Prostate gland (tissue), 2 donors: Measurements from ENCODE around the gene DDX31. TPM values are rescaled to one million over a fixed set of nuclear protein-coding genes. Genes with fewer than 3 reads are reported as not detected.

ENCODE experiments used
- DNase-seq: peaks from one replicate; pipeline ENCODE4 v3.0.0-alpha.2; 2019; ENCODE audit warnings: low spot score
- H3K27ac ChIP-seq, 2 donors: fragments of 200-600 bp; sonication (generic); 2 replicates each; pipeline ENCODE4 v1.5.1; 2017 to 2019
- H3K27me3 ChIP-seq: fragments of 200-600 bp; sonication (generic); replicated peaks from 2 replicates; pipeline ENCODE4 v1.5.1; 2019; ENCODE audit not compliant: insufficient read depth
- H3K36me3 ChIP-seq, 2 donors: fragments of 200-600 bp; sonication (generic); 1 replicate in 1 of 2; 2 replicates in 1 of 2; pipeline versions ENCODE4 v1.5.1 to v1.8.1; 2017 to 2019
- H3K4me1 ChIP-seq: fragments of 200-600 bp; sonication (generic); replicated peaks from 2 replicates; pipeline ENCODE4 v1.5.1; 2019
- H3K4me3 ChIP-seq, 2 donors: fragments of 200-600 bp; sonication (generic); 2 replicates each; pipeline ENCODE4 v1.5.1; 2017 to 2019
- H3K9me3 ChIP-seq: fragments of 200-600 bp; sonication (generic); 2 replicates; pipeline ENCODE4 v1.5.1; 2017
- CTCF ChIP-seq, 4 experiments: fragments of 200-600 bp in 2 of 4; fragments of 450-650 bp in 2 of 4; sonication (generic) in 2 of 4; IDR thresholded peaks; 1 replicate in 3 of 4; 2 replicates in 1 of 4; pipeline ENCODE4 v1.5.1; 2016 to 2019; ENCODE audit warnings: antibody characterized with exemption in 4 of 4, mild to moderate bottlenecking in 2 of 4, moderate library complexity in 2 of 4
- POLR2A ChIP-seq: fragments of 450-650 bp; IDR thresholded peaks from one replicate; pipeline ENCODE4 v1.6.1; 2016; ENCODE audit warnings: antibody characterized with exemption, mild to moderate bottlenecking
- POLR2AphosphoS5 ChIP-seq: sonication (generic); formaldehyde crosslinking; IDR thresholded peaks from one replicate; pipeline ENCODE4 v1.6.1; 2017; ENCODE audit warnings: antibody characterized with exemption
- WGBS: methylation state at CpG from one replicate; pipeline ENCODE4 v1.1.5; 2018; 5-methylcytosine and 5-hydroxymethylcytosine counted together
- intact Hi-C: fragments of 100-400 bp; cut with DNase I; formaldehyde crosslinking; loops from one replicate; pipeline ENCODE4 v1.14.2; 2022
- total RNA-seq, 2 donors: library from RNA; depleted of rRNA; stranded (reverse); fragments of >200 nt; gene quantifications; one replicate each; pipeline ENCODE4 v1.1.0, GENCODE V29; 2016

DDX31 gene
- total RNA-seq, 2 donors from 2014 or later = 19.0 to 22.2 TPM

GRCh38 chr9:132547976-132548730, 121.6 kb downstream of the DDX31 start:
- no peak for DNase-seq
- Histone ChIP-seq H3K9me3 (no peaks in the 10 kb centered on the region), H3K27me3 (no peaks in the 10 kb centered on the region), H3K4me3 (no peak overlapping the region), H3K36me3 (no peaks in the 10 kb centered on the region), H3K27ac (no peak overlapping the region), H3K4me1 (no peaks in the 10 kb centered on the region)
- no peak for TF ChIP-seq POLR2AphosphoS5
- TF ChIP-seq CTCF (IDR thresholded peaks at IDR 0.05) = no peak
- no peak for TF ChIP-seq POLR2A
- 76% methylated on average over 21 of the region's 21 CpGs for WGBS
- intact Hi-C loops = no loop called here

- TF ChIP-seq POLR2A (no peak), POLR2AphosphoS5 (no peak), CTCF (IDR thresholded peaks at IDR 0.05) (no peak)
- Histone ChIP-seq H3K4me3 (no peak overlapping the region), H3K4me1 (no peaks in the 10 kb centered on the region), H3K27ac (no peak overlapping the region), H3K9me3 (no peaks in the 10 kb centered on the region), H3K36me3 (no peaks in the 10 kb centered on the region), H3K27me3 (no peaks in the 10 kb centered on the region)
- DNase-seq = no peak
- intact Hi-C loops = no loop called here
- 95% methylated on average over 13 of the region's 13 CpGs for WGBS
Observed at GRCh38 chr9:132547436-132547835, 122.3 kb downstream of the DDX31 start.

- TF ChIP-seq POLR2AphosphoS5 = no peak
- DNase-seq = no peak
- 89% methylated on average over 7 of the region's 7 CpGs for WGBS
- Histone ChIP-seq H3K9me3 (no peaks in the 10 kb centered on the region), H3K4me3 (no peak overlapping the region), H3K27me3 (no peaks in the 10 kb centered on the region), H3K27ac (no peak overlapping the region), H3K4me1 (no peaks in the 10 kb centered on the region), H3K36me3 (no peaks in the 10 kb centered on the region)
- intact Hi-C loops = no loop called here
Observed at GRCh38 chr9:132547052-132547431, 122.7 kb downstream of the DDX31 start.

- no peaks in the 10 kb centered on the region for H3K36me3 ChIP-seq
- H3K4me1 ChIP-seq = no peaks in the 10 kb centered on the region
- 4% methylated on average over 27 of the region's 27 CpGs for WGBS
- intact Hi-C loops = no loop called here
- no peak overlapping the region for H3K27ac ChIP-seq
- no peak overlapping the region for H3K4me3 ChIP-seq
- H3K9me3 ChIP-seq = no peaks in the 10 kb centered on the region
- no peak for TF ChIP-seq CTCF (IDR thresholded peaks at IDR 0.05)
- no peak for TF ChIP-seq POLR2A
- TF ChIP-seq POLR2AphosphoS5 = no peak
- DNase-seq = no peak
- no peaks in the 10 kb centered on the region for H3K27me3 ChIP-seq
Observed at GRCh38 chr9:132546148-132547051, 123.4 kb downstream of the DDX31 start.

GRCh38 chr9:132545578-132545977, 124.2 kb downstream of the DDX31 start:
- TF ChIP-seq POLR2AphosphoS5 = no peak
- TF ChIP-seq CTCF (IDR thresholded peaks at IDR 0.05) = no peak
- no peak for TF ChIP-seq POLR2A
- H3K4me1 ChIP-seq = no peaks in the 10 kb centered on the region
- H3K27ac ChIP-seq = no peak overlapping the region
- no peaks in the 10 kb centered on the region for H3K36me3 ChIP-seq
- H3K9me3 ChIP-seq = no peaks in the 10 kb centered on the region
- DNase-seq = no peak
- no peaks in the 10 kb centered on the region for H3K27me3 ChIP-seq
- 89% methylated on average over 9 of the region's 9 CpGs for WGBS
- H3K4me3 ChIP-seq = no peak overlapping the region
- intact Hi-C loops = no loop called here
